Calu3 (cell line): ENCODE measurements around the gene GRK1. TPM values are rescaled to one million over a fixed set of nuclear protein-coding genes. Genes with fewer than 3 reads are reported as not detected.

Experiments used
- BruUV-seq: library from RNA; stranded (reverse); fragments of 400-500 nt; replicated peaks from 2 replicates; lab custom pipeline; 2021; lab: Mats Ljungman, UMichigan
- CTCF ChIA-PET: fragments of 300-600 bp; sonication (Branson Sonifier 250); formaldehyde crosslinking; loops from one replicate; lab custom pipeline; 2022; ENCODE audit warnings: antibody characterized with exemption; lab: Charles Lee
- DNase-seq: peaks from one replicate; pipeline ENCODE4 v3.0.0; 2022
- H3K27ac Mint-ChIP-seq: one replicate; pipeline ENCODE4 v1.8.0; 2022; ENCODE audit warnings: mixed read lengths; ENCODE audit not compliant: unreplicated experiment
- H3K27me3 Mint-ChIP-seq: one replicate; pipeline ENCODE4 v1.8.0; 2022; ENCODE audit warnings: mixed read lengths; ENCODE audit not compliant: unreplicated experiment
- H3K36me3 Mint-ChIP-seq: one replicate; pipeline ENCODE4 v1.8.0; 2022; ENCODE audit warnings: mild to moderate bottlenecking, moderate library complexity, mixed read lengths; ENCODE audit not compliant: insufficient read depth, unreplicated experiment
- H3K4me1 Mint-ChIP-seq: one replicate; pipeline ENCODE4 v1.8.0; 2022; ENCODE audit warnings: mild to moderate bottlenecking, low read depth, mixed read lengths; ENCODE audit not compliant: unreplicated experiment
- H3K4me3 Mint-ChIP-seq: one replicate; pipeline ENCODE4 v1.8.0; 2022; ENCODE audit warnings: mild to moderate bottlenecking, low read depth, moderate library complexity, mixed read lengths; ENCODE audit not compliant: unreplicated experiment
- H3K9me3 Mint-ChIP-seq: one replicate; pipeline ENCODE4 v1.8.0; 2022; ENCODE audit warnings: low read depth, mixed read lengths; ENCODE audit not compliant: unreplicated experiment
- CTCF ChIP-seq: fragments of 200-600 bp; IDR thresholded peaks from one replicate; pipeline ENCODE4 v1.8.0; 2022; ENCODE audit warnings: antibody characterized with exemption; ENCODE audit not compliant: unreplicated experiment
- intact Hi-C: fragments of 100-400 bp; cut with micrococcal nuclease; formaldehyde crosslinking; loops from one replicate; pipeline ENCODE4 v1.10.0; 2022; ENCODE audit not compliant: unreplicated experiment
- total RNA-seq: library from RNA; stranded (reverse); gene quantifications from 2 replicates; pipeline ENCODE4 v1.2.3, GENCODE V29; 2022

The GRK1 gene
- total RNA-seq, 1 experiment from 2014 or later = not detected

DNA sequence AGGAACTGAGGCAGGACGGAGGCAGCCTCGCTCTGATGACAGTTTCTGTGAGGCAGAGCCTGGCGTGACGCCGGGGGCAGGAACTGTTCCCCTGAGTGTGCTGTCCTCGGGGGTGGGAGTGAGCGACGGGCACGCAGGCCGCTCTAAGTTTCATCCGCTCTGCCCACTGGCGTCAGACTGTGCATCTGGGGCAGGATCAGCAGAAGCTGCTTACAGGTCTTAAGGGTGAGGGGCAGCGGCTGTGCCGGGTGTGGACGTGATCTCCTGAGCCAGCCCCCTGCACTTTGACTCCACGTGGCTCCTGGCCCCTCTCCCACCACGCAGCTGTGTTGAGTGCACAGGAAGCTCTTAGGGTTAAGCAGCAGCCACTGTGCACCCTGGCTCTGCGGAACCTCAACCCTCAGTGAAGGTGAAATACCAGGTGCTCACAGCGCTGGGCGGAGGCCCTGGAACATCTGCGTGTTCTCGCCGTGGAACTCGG lies 1.5 kb downstream of the GRK1 start:
- Mint-ChIP-seq H3K27ac (no peak overlapping the region), H3K4me1 (no peaks in the 10 kb centered on the region)

GRCh38 chr13:113669231-113669754 lies 2.3 kb downstream of the GRK1 start:
- no peaks in the 10 kb centered on the region for H3K4me1 Mint-ChIP-seq
- intact Hi-C loops = no loop called here
- BruUV-seq = no TSS peak
- TF ChIP-seq CTCF = no peak
- H3K4me3 Mint-ChIP-seq = no peak overlapping the region
- H3K9me3 Mint-ChIP-seq = peaks cover 6% of the 10 kb centered on the region
- H3K27me3 Mint-ChIP-seq = peaks cover 12% of the 10 kb centered on the region
- CTCF ChIA-PET = no interaction called here
- no peaks in the 10 kb centered on the region for H3K36me3 Mint-ChIP-seq
- DNase-seq = no peak
- H3K27ac Mint-ChIP-seq = no peak overlapping the region

More for the DNA sequence above, 1.5 kb downstream of the GRK1 start:
- H3K27me3 Mint-ChIP-seq = peaks cover 12% of the 10 kb centered on the region
- peaks cover 6% of the 10 kb centered on the region for H3K9me3 Mint-ChIP-seq
- no peak overlapping the region for H3K4me3 Mint-ChIP-seq
- CTCF ChIA-PET = no interaction called here
- no peak for TF ChIP-seq CTCF
- no peak for DNase-seq
- no peaks in the 10 kb centered on the region for H3K36me3 Mint-ChIP-seq
- BruUV-seq = no TSS peak
- intact Hi-C loops = no loop called here

DNA sequence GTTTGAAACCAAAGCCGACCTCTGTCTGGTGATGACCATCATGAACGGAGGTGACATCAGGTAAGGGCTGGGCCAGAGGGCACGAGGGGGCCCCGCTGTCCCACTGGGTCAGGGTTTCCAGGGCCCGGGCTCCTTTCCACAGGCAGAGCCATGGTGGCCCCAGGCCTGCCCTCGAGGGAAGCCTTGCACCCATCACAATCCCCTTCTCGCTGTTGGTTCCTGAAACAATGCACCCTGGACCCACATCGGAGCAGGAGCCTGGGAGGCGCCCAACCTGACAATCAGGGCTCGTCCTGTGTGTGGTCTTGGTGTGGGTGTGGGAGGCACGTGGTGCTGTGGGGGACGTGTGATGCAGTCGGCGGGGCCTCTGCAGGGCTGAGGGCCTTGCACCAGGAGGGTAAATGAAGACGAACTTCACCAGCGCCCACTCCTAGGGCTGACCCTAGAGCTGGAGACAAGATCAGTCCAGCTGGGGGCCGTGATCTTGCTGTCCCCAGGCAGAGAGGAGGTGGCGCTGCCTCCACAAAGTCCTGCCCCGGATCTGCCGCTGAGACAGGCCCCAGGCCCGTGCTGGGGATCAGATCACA lies 2.8 kb downstream of the GRK1 start:
- peaks cover 7% of the 10 kb centered on the region for H3K27me3 Mint-ChIP-seq
- no TSS peak for BruUV-seq
- H3K4me1 Mint-ChIP-seq = no peaks in the 10 kb centered on the region
- intact Hi-C loops = no loop called here
- no peak overlapping the region for H3K27ac Mint-ChIP-seq
- CTCF ChIA-PET = no interaction called here
- H3K36me3 Mint-ChIP-seq = no peaks in the 10 kb centered on the region
- no peak for DNase-seq
- peaks cover 6% of the 10 kb centered on the region for H3K9me3 Mint-ChIP-seq
- no peak for TF ChIP-seq CTCF
- no peak overlapping the region for H3K4me3 Mint-ChIP-seq

- intact Hi-C loops = no loop called here
- Mint-ChIP-seq H3K4me3 (no peak overlapping the region), H3K27me3 (peaks cover under 1% of the 10 kb centered on the region), H3K27ac (no peak overlapping the region), H3K36me3 (no peaks in the 10 kb centered on the region), H3K9me3 (peaks cover 6% of the 10 kb centered on the region), H3K4me1 (no peaks in the 10 kb centered on the region)
- CTCF ChIA-PET = no interaction called here
- no peak for TF ChIP-seq CTCF
- BruUV-seq = no TSS peak
- DNase-seq = no peak
Measured at GRCh38 chr13:113670541-113670940, 3.5 kb downstream of the GRK1 start.
